ENCODE data around the gene MED13L. TPM values are rescaled to one million over a fixed set of nuclear protein-coding genes. Genes with fewer than 3 reads are reported as not detected.

Gene MED13L
- total RNA-seq, 2 experiments from 2014 or later, result 112 to 120 TPM

- peaks cover 28% of the 10 kb centered on the region for H3K4me1 Mint-ChIP-seq
- POLR2A ChIA-PET, result interaction anchor here (0.6 kb wide), 1 partner anchor 17 kb away, joined by 3 read pairs; no protein-coding TSS in a partner anchor
- no peaks in the 10 kb centered on the region for H3K36me3 Mint-ChIP-seq
- H3K4me3 Mint-ChIP-seq, result no peak overlapping the region
- DNase-seq (no peak), ATAC-seq (ENCODE audit: low read depth) (no peak)
- H3K27ac Mint-ChIP-seq, result no peak overlapping the region
- H3K9me3 Mint-ChIP-seq, result no peaks in the 10 kb centered on the region
- H3K27me3 Mint-ChIP-seq, result no peaks in the 10 kb centered on the region
These were observed 115.4 kb downstream of the MED13L start for GRCh38 chr12:116162071-116162470.

DNA sequence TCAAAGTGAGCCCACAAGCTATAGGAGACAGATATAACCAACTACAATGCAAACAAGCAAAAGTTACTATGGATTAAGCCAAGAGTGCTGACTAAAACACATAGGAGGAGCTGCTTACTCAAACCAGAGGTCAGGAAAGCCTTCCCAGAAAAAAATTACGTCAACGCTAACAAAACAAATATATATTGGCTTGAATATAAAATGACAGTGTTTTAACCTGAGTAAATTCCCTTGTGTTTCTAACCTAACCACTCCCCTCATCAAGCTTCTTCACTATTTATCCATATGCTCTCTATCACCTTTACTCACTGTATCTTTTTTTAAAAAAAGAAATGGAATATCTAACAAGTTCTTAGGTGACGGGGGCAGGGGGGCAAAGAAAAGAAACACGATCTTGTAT lies 115.9 kb downstream of the MED13L start:
- no peaks in the 10 kb centered on the region for H3K36me3 Mint-ChIP-seq
- no peak overlapping the region for H3K4me3 Mint-ChIP-seq
- no peak for ATAC-seq (ENCODE audit: low read depth)
- H3K9me3 Mint-ChIP-seq, result no peaks in the 10 kb centered on the region
- no peak for DNase-seq
- POLR2A ChIA-PET, result no interaction called here
- H3K27ac Mint-ChIP-seq, result no peak overlapping the region
- H3K27me3 Mint-ChIP-seq, result no peaks in the 10 kb centered on the region
- H3K4me1 Mint-ChIP-seq, result peaks cover 29% of the 10 kb centered on the region

GRCh38 chr12:116160883-116161458 lies 116.5 kb downstream of the MED13L start:
- POLR2A ChIA-PET, result interaction anchor here (0.6 kb wide), 1 partner anchor 92 kb away, joined by 4 read pairs; no protein-coding TSS in a partner anchor
- ATAC-seq (ENCODE audit: low read depth), result no peak
- no peak overlapping the region for H3K4me3 Mint-ChIP-seq
- no peak overlapping the region for H3K27ac Mint-ChIP-seq
- no peaks in the 10 kb centered on the region for H3K36me3 Mint-ChIP-seq
- no peaks in the 10 kb centered on the region for H3K9me3 Mint-ChIP-seq
- no peak for DNase-seq
- no peaks in the 10 kb centered on the region for H3K27me3 Mint-ChIP-seq
- peaks cover 29% of the 10 kb centered on the region for H3K4me1 Mint-ChIP-seq

DNA sequence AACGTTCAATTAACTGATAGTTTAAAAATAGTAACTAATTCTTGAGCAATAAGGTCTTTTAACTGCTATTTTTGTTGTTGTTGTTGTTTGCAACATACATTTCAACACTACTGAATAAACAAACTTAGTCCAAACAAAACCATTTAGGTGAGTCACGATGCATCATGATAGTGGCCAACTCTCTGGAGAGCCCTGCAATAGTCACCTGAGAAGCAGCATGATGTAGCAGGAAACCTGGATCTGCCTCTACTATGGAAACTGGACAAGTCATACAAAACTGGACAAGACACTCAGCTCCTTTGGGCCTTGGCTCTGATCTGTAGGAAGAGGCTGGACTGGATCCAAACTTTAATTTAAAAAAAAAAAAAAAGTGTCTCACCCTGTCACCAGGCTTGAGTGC lies 117.3 kb downstream of the MED13L start:
- DNase-seq, result no peak
- H3K9me3 Mint-ChIP-seq, result no peaks in the 10 kb centered on the region
- no peak overlapping the region for H3K27ac Mint-ChIP-seq
- H3K4me3 Mint-ChIP-seq, result no peak overlapping the region
- H3K36me3 Mint-ChIP-seq, result no peaks in the 10 kb centered on the region
- POLR2A ChIA-PET, result interaction anchor here (0.6 kb wide), 1 partner anchor 93 kb away, joined by 4 read pairs; no protein-coding TSS in a partner anchor
- no peak for ATAC-seq (ENCODE audit: low read depth)
- no peaks in the 10 kb centered on the region for H3K27me3 Mint-ChIP-seq
- peaks cover 27% of the 10 kb centered on the region for H3K4me1 Mint-ChIP-seq

GRCh38 chr12:116159593-116160200 lies 117.8 kb downstream of the MED13L start:
- Mint-ChIP-seq H3K4me3 (no peak overlapping the region), H3K9me3 (no peaks in the 10 kb centered on the region), H3K4me1 (peaks cover 23% of the 10 kb centered on the region), H3K27me3 (no peaks in the 10 kb centered on the region), H3K27ac (no peak overlapping the region), H3K36me3 (no peaks in the 10 kb centered on the region)
- ATAC-seq (ENCODE audit: low read depth) (no peak), DNase-seq (no peak)
- POLR2A ChIA-PET, result no interaction called here

DNA sequence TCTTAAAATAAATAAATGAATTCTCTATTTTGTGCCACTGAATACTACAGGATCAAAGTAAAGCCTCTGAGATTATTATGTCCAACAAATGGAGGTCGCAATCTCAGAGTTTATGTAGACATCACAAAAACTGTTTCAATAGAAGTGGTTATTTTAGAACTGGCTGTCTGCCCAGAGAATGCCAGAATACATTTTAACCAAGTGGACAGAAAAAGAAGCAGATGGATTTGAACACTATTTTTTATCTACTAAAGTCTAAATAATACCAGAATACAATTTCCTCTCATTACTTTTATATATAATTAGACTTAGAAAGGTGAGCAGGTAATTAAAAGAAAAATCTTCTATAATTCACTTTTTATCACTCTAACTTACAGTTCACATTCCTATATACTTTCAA lies 118.3 kb downstream of the MED13L start:
- H3K36me3 Mint-ChIP-seq, result no peaks in the 10 kb centered on the region
- H3K4me1 Mint-ChIP-seq, result peaks cover 19% of the 10 kb centered on the region
- no peak for ATAC-seq (ENCODE audit: low read depth)
- no peaks in the 10 kb centered on the region for H3K27me3 Mint-ChIP-seq
- H3K9me3 Mint-ChIP-seq, result no peaks in the 10 kb centered on the region
- DNase-seq, result no peak
- no peak overlapping the region for H3K27ac Mint-ChIP-seq
- H3K4me3 Mint-ChIP-seq, result no peak overlapping the region
- POLR2A ChIA-PET, result no interaction called here

GRCh38 chr12:116157845-116158267 lies 119.6 kb downstream of the MED13L start:
- H3K4me1 Mint-ChIP-seq, result peaks cover 26% of the 10 kb centered on the region
- DNase-seq (no peak), ATAC-seq (ENCODE audit: low read depth) (no peak)
- H3K27ac Mint-ChIP-seq, result no peak overlapping the region
- no peaks in the 10 kb centered on the region for H3K27me3 Mint-ChIP-seq
- H3K4me3 Mint-ChIP-seq, result no peak overlapping the region
- POLR2A ChIA-PET, result no interaction called here
- no peaks in the 10 kb centered on the region for H3K9me3 Mint-ChIP-seq
- no peaks in the 10 kb centered on the region for H3K36me3 Mint-ChIP-seq

DNA sequence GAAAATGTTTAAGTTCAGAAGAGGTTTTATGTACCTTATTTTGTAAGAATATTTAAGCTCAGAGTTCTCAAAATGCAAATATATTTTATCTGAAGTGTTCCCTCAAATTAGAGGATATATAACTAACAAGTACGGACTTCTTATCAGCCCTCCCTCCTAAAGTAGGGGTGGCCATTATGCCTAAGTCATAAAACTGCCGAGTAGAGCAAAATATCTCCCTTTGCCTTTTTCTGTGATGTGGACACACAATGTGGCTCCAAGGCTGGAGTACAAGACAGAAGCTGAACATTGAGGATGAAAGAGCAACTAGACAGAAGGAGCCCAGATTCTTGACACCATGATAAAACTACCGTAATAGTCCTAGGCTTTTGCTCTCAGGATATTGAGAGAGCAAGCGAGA lies 120.9 kb downstream of the MED13L start:
- H3K4me1 Mint-ChIP-seq, result peaks cover 29% of the 10 kb centered on the region
- H3K9me3 Mint-ChIP-seq, result no peaks in the 10 kb centered on the region
- ATAC-seq (ENCODE audit: low read depth), result no peak
- POLR2A ChIA-PET, result interaction anchor here (0.7 kb wide), 1 partner anchor 27 kb away, joined by 4 read pairs; no protein-coding TSS in a partner anchor
- DNase-seq, result no peak
- H3K27me3 Mint-ChIP-seq, result no peaks in the 10 kb centered on the region
- H3K36me3 Mint-ChIP-seq, result no peaks in the 10 kb centered on the region
- H3K27ac Mint-ChIP-seq, result no peak overlapping the region
- no peak overlapping the region for H3K4me3 Mint-ChIP-seq

DNA sequence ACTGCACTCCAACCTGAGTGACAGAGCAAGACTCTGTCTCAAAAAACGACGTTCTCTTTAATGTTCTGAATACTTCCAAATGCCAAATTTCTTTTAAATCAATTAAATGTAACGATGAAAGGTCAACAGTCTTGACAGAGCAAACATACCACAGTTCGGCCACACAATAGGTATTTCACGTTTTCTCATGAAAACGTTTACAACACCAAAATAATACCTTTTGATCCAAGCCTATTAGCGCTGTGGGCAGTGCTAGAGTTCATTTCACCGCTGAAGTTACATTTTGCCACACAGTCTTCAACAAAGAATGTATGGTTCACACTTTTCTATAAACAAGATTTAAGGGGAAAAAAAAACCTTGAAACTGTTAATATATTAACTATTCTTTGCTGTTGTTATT lies 122.1 kb downstream of the MED13L start:
- no peak for DNase-seq
- no peaks in the 10 kb centered on the region for H3K27me3 Mint-ChIP-seq
- H3K4me1 Mint-ChIP-seq, result peaks cover 26% of the 10 kb centered on the region
- H3K36me3 Mint-ChIP-seq, result peaks cover 1% of the 10 kb centered on the region
- H3K27ac Mint-ChIP-seq, result no peak overlapping the region
- no peak overlapping the region for H3K4me3 Mint-ChIP-seq
- ATAC-seq (ENCODE audit: low read depth), result no peak
- POLR2A ChIA-PET, result no interaction called here
- H3K9me3 Mint-ChIP-seq, result no peaks in the 10 kb centered on the region

GRCh38 chr12:116153983-116154382 lies 123.5 kb downstream of the MED13L start:
- Mint-ChIP-seq H3K27me3 (no peaks in the 10 kb centered on the region), H3K9me3 (no peaks in the 10 kb centered on the region), H3K36me3 (peaks cover 1% of the 10 kb centered on the region), H3K4me3 (no peak overlapping the region), H3K27ac (no peak overlapping the region), H3K4me1 (peaks cover 27% of the 10 kb centered on the region)
- ATAC-seq (ENCODE audit: low read depth), result no peak
- POLR2A ChIA-PET, result no interaction called here
- no peak for DNase-seq

DNA sequence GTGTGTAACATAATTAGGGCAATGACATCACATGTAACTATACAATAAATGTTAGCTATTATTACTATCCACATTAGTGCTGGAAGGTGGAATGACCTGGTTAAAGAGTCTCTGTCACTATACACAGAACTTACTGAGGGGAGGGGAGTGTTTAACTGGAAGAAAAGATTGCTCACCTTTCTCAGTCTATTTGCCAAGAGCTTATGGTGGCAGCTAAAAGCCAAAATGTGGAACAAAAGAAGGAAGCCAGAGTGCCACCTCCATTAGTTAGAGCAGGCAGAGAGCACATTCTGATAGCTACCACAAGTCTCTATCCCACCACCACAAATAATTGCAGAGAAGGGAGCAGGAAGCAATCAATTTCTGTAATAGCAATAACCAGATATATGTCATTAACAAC lies 124.4 kb downstream of the MED13L start:
- Mint-ChIP-seq H3K36me3 (peaks cover 1% of the 10 kb centered on the region), H3K4me1 (peaks cover 29% of the 10 kb centered on the region), H3K27ac (no peak overlapping the region), H3K9me3 (no peaks in the 10 kb centered on the region), H3K4me3 (no peak overlapping the region), H3K27me3 (no peaks in the 10 kb centered on the region)
- no peak for DNase-seq
- POLR2A ChIA-PET, result no interaction called here
- ATAC-seq (ENCODE audit: low read depth), result no peak

DNA sequence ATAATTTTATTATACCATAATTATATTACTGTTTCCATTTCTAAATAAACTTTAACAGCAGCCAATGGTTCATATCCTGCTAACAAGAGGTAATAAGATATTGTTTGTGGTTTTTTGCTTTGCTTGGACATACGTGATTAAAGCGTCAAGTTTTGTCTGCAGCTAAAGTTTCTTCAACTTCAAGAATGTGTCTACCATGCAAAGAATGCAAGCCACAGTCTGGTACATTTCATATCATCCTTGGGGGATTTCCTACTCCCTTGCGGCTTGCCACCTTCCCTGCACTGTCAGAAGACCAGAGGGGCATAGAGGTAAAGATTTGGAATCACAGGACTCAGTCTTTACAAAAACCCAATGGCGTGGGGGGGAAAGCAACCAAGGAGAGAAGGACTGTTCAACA lies 125.2 kb downstream of the MED13L start:
- peaks cover 22% of the 10 kb centered on the region for H3K4me1 Mint-ChIP-seq

GRCh38 chr12:116150452-116150851 lies 127.0 kb downstream of the MED13L start:
- peaks cover 1% of the 10 kb centered on the region for H3K36me3 Mint-ChIP-seq
- DNase-seq (no peak), ATAC-seq (ENCODE audit: low read depth) (no peak)
- no peaks in the 10 kb centered on the region for H3K9me3 Mint-ChIP-seq
- H3K27me3 Mint-ChIP-seq, result no peaks in the 10 kb centered on the region
- POLR2A ChIA-PET, result no interaction called here
- peaks cover 19% of the 10 kb centered on the region for H3K4me1 Mint-ChIP-seq
- no peak overlapping the region for H3K27ac Mint-ChIP-seq
- H3K4me3 Mint-ChIP-seq, result no peak overlapping the region

More for the DNA sequence above, 125.2 kb downstream of the MED13L start:
- H3K4me3 Mint-ChIP-seq, result no peak overlapping the region
- H3K9me3 Mint-ChIP-seq, result no peaks in the 10 kb centered on the region
- no peaks in the 10 kb centered on the region for H3K27me3 Mint-ChIP-seq
- POLR2A ChIA-PET, result no interaction called here
- DNase-seq (no peak), ATAC-seq (ENCODE audit: low read depth) (no peak)
- peaks cover 1% of the 10 kb centered on the region for H3K36me3 Mint-ChIP-seq
- no peak overlapping the region for H3K27ac Mint-ChIP-seq

DNA sequence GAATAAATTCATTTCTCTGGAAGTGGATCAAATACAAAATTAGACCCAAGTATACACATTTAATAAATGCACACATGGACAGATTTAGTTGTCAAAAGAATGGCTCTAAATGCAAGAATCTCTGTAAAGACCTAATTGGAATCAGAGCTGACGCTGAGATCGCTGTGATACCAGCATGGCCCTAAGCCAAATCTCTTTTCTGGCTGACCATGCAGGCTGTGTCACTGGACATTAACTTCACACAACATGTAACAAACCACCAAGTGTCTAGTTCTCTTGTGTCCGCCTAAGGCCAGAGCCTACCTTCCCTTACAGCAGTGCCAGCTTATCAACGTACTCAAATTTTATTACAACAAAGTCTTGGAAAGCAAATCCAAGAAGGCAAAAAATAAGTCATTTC lies 127.5 kb downstream of the MED13L start:
- H3K27ac Mint-ChIP-seq, result no peak overlapping the region
- H3K27me3 Mint-ChIP-seq, result no peaks in the 10 kb centered on the region
- ATAC-seq (ENCODE audit: low read depth) (no peak), DNase-seq (no peak)
- H3K36me3 Mint-ChIP-seq, result peaks cover 1% of the 10 kb centered on the region
- POLR2A ChIA-PET, result no interaction called here
- no peaks in the 10 kb centered on the region for H3K9me3 Mint-ChIP-seq
- H3K4me1 Mint-ChIP-seq, result peaks cover 19% of the 10 kb centered on the region
- no peak overlapping the region for H3K4me3 Mint-ChIP-seq
